GM08714 (cell line): ENCODE results near the gene PSME3IP1.

Experiments used
- H3K4me3 ChIP-seq: fragments of 200-500 bp; sonication (Bioruptor generic); 2 replicates; pipeline ENCODE4 v1.5.1; 2014; ENCODE audit warnings: mild to moderate bottlenecking, low read length, inconsistent platforms
- ZNF274 ChIP-seq: IDR thresholded peaks from 2 replicates; pipeline ENCODE4 v1.6.1; 2012; ENCODE audit warnings: mild to moderate bottlenecking, low read depth, low read length

The PSME3IP1 gene

GRCh38 chr16:57185945-57186871 is at the start of gene PSME3IP1, which contains the start of gene RSPRY1:
Gene PSME3IP1 (minus strand): TSS chr16:57186039. CDS start chr16:57173854, 12,185 bp downstream.
Gene RSPRY1 (plus strand): TSS chr16:57186329. CDS start chr16:57204659, 18,330 bp downstream.
- TF ChIP-seq ZNF274: no peak

GRCh38 chr16:57235128-57236021 is 49.5 kb upstream of the PSME3IP1 start:
- no peak for TF ChIP-seq ZNF274
- no peak overlapping the region for H3K4me3 ChIP-seq

More at GRCh38 chr16:57185945-57186871, at the start of gene PSME3IP1, which contains the start of gene RSPRY1:
- H3K4me3 ChIP-seq: peak within 1 kb of the TSS; percentile 96

GRCh38 chr16:57234707-57235092 is 48.9 kb upstream of the PSME3IP1 start:
- no peak for TF ChIP-seq ZNF274
- no peak overlapping the region for H3K4me3 ChIP-seq

- TF ChIP-seq ZNF274: no peak
- H3K4me3 ChIP-seq: no peak overlapping the region
Observed at GRCh38 chr16:57233944-57234706, 48.3 kb upstream of the PSME3IP1 start.

- no peak for TF ChIP-seq ZNF274
- H3K4me3 ChIP-seq: no peak overlapping the region
Observed at GRCh38 chr16:57231821-57232350, 46.0 kb upstream of the PSME3IP1 start.

- no peak for TF ChIP-seq ZNF274
- no peak overlapping the region for H3K4me3 ChIP-seq
Observed at GRCh38 chr16:57229079-57229478, 43.2 kb upstream of the PSME3IP1 start.

GRCh38 chr16:57226701-57227621 is 41.1 kb upstream of the PSME3IP1 start:
- H3K4me3 ChIP-seq: no peak overlapping the region
- TF ChIP-seq ZNF274: no peak

- no peak for TF ChIP-seq ZNF274
- no peak overlapping the region for H3K4me3 ChIP-seq
Observed at GRCh38 chr16:57225978-57226377, 40.1 kb upstream of the PSME3IP1 start.

- no peak overlapping the region for H3K4me3 ChIP-seq
- TF ChIP-seq ZNF274: no peak
Observed at GRCh38 chr16:57224651-57225335, 39.0 kb upstream of the PSME3IP1 start.

- no peak for TF ChIP-seq ZNF274
- H3K4me3 ChIP-seq: no peak overlapping the region
Observed at GRCh38 chr16:57223057-57223456, 37.2 kb upstream of the PSME3IP1 start.

- TF ChIP-seq ZNF274: peak; percentile 76
Observed at GRCh38 chr16:57216968-57217367, 31.1 kb upstream of the PSME3IP1 start.

GRCh38 chr16:57213462-57213861 is 27.6 kb upstream of the PSME3IP1 start:
- no peak overlapping the region for H3K4me3 ChIP-seq
- TF ChIP-seq ZNF274: no peak

More at GRCh38 chr16:57216968-57217367, 31.1 kb upstream of the PSME3IP1 start:
- no peak overlapping the region for H3K4me3 ChIP-seq

- no peak overlapping the region for H3K4me3 ChIP-seq
- no peak for TF ChIP-seq ZNF274
Observed at GRCh38 chr16:57209780-57210179, 23.9 kb upstream of the PSME3IP1 start.
